CD4-positive, CD25-positive, alpha-beta regulatory T cell (primary cell): Measurements from ENCODE around the gene MRI1. TPM values are rescaled to one million over a fixed set of nuclear protein-coding genes. Genes with fewer than 3 reads are reported as not detected.

Experiments
- ATAC-seq, 2 donors: fragments of 150-1000 bp; cut with Tn5 transposase; one replicate each; pipeline ENCODE4 v1.10.0; 2021; ENCODE audit warnings: low read depth in 2 of 2, moderate number of reproducible peaks in 2 of 2, moderate library complexity in 1 of 2
- DNase-seq, 3 donors: peaks; one replicate each; pipeline versions ENCODE4 v3.0.0 to v3.0.0-alpha.2; 2012 to 2022; ENCODE audit warnings: mixed read lengths in 1 of 3
- H3K27ac ChIP-seq: one replicate; pipeline ENCODE4 v1.7.0; 2013; ENCODE audit warnings: mild to moderate bottlenecking, low read length; ENCODE audit not compliant: insufficient read depth, poor library complexity, severe bottlenecking
- H3K27me3 ChIP-seq: one replicate; pipeline ENCODE4 v1.7.0; 2013; ENCODE audit warnings: low read length; ENCODE audit not compliant: control insufficient read depth, insufficient read depth
- H3K36me3 ChIP-seq: one replicate; pipeline ENCODE4 v1.7.0; 2013; ENCODE audit warnings: mild to moderate bottlenecking, low read length, moderate library complexity; ENCODE audit not compliant: control insufficient read depth, insufficient read depth
- H3K4me1 ChIP-seq: 2 replicates; pipeline ENCODE4 v1.7.0; 2013; ENCODE audit warnings: mild to moderate bottlenecking, low read length; ENCODE audit not compliant: insufficient read depth, control insufficient read depth, poor library complexity, severe bottlenecking
- H3K4me3 ChIP-seq: one replicate; pipeline ENCODE4 v1.7.0; 2013; ENCODE audit warnings: low read depth, mild to moderate bottlenecking, low read length, moderate library complexity
- H3K9me3 ChIP-seq, 2 experiments: 1 replicate in 1 of 2; 2 replicates in 1 of 2; pipeline ENCODE4 v1.7.0; 2013; ENCODE audit warnings: low read length in 2 of 2, mild to moderate bottlenecking in 1 of 2, moderate library complexity in 1 of 2; ENCODE audit not compliant: control insufficient read depth in 2 of 2
- H3K27ac Mint-ChIP-seq, 3 donors: one replicate each; pipeline ENCODE4 v1.8.0; 2020 to 2022; ENCODE audit warnings: mild to moderate bottlenecking in 3 of 3, mixed read lengths in 3 of 3, moderate library complexity in 2 of 3
- H3K27me3 Mint-ChIP-seq: one replicate; pipeline ENCODE4 v1.8.0; 2022; ENCODE audit warnings: mild to moderate bottlenecking, mixed read lengths
- H3K36me3 Mint-ChIP-seq: one replicate; pipeline ENCODE4 v1.8.0; 2020; ENCODE audit warnings: mixed read lengths
- H3K4me1 Mint-ChIP-seq, 4 donors: one replicate each; pipeline ENCODE4 v1.8.0; 2020 to 2022; ENCODE audit warnings: mixed read lengths in 4 of 4, mild to moderate bottlenecking in 1 of 4
- H3K4me3 Mint-ChIP-seq, 4 donors: one replicate each; pipeline ENCODE4 v1.8.0; 2020 to 2022; ENCODE audit warnings: mild to moderate bottlenecking in 4 of 4, mixed read lengths in 4 of 4, moderate library complexity in 3 of 4
- H3K9me3 Mint-ChIP-seq, 7 donors: one replicate each; pipeline ENCODE4 v1.8.0; 2020 to 2022; ENCODE audit warnings: mixed read lengths in 7 of 7, mild to moderate bottlenecking in 3 of 7, moderate library complexity in 2 of 7
- polyA plus RNA-seq, 4 donors: library from polyadenylated mRNA; unstranded; fragments of 300-500 nt; fragmentation: Illumina TruSeq; gene quantifications; one replicate each; pipeline ENCODE4 v1.2.3, GENCODE V29; 2021
- total RNA-seq: library from RNA; stranded (reverse); gene quantifications from one replicate; pipeline ENCODE4 v1.2.3, GENCODE V29; 2022

The MRI1 gene
- total RNA-seq (38.2 TPM), polyA plus RNA-seq (1 to 10 TPM; 6.6 to 9.3 (median 8.5) TPM)

DNA sequence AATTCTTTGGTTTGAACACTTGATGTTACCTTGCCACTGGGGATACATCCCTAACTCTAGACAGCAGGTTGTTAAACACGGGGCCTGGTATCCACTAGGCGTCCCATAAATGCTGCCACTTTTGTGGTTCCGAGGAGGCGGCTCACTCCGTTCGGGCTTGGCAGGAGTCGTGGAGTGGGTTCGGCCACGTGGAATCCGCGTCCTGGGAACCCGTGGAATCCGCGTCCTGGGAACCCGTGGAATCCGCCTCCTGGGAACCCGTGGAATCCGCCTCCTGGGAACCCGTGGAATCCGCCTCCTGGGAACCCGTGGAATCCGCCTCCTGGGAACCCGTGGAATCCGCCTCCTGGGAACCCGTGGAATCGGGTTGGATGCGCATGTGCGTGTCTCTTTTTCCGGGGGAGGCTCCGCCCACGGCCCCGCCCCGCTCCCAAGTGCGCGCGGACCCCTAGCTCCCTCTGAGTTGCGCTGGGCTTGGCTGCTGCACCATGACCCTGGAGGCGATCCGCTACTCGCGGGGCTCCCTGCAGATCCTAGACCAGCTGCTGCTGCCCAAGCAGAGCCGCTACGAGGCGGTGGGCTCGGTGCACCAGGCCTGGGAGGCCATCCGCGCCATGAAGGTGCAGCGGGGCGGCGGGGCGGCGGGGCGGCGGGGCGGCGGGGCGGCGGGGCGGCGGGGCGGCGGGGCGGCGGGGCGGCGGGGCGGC is at the start of gene MRI1:
MRI1 (plus strand) TSS at position 422 of the 707 bp plus-strand sequence; CDS start at position 489, 67 bp downstream.
- peak within 1 kb of the TSS; percentile 94 to 96 (median 94) for H3K27ac Mint-ChIP-seq
- H3K36me3 Mint-ChIP-seq = peaks cover 6% of the 10 kb centered on the region
- ATAC-seq (peak; percentile 66 to 70), DNase-seq (peak; percentile 53 to 65 (median 65))
- H3K9me3 Mint-ChIP-seq = no peaks in the 10 kb centered on the region
- Histone ChIP-seq H3K27me3 (no peaks in the 10 kb centered on the region), H3K4me1 (peaks cover 20% of the 10 kb centered on the region), H3K4me3 (peak within 1 kb of the TSS; percentile 71), H3K36me3 (peaks cover 16% of the 10 kb centered on the region), H3K9me3 (no peaks in the 10 kb centered on the region), H3K27ac (peak within 1 kb of the TSS; percentile 47)
- peaks cover 0 to 28% (median 15%) of the 10 kb centered on the region in 4 donors for H3K4me1 Mint-ChIP-seq
- H3K4me3 Mint-ChIP-seq = peak within 1 kb of the TSS; percentile 91 to 94 (median 93)
- no peaks in the 10 kb centered on the region for H3K27me3 Mint-ChIP-seq

DNA sequence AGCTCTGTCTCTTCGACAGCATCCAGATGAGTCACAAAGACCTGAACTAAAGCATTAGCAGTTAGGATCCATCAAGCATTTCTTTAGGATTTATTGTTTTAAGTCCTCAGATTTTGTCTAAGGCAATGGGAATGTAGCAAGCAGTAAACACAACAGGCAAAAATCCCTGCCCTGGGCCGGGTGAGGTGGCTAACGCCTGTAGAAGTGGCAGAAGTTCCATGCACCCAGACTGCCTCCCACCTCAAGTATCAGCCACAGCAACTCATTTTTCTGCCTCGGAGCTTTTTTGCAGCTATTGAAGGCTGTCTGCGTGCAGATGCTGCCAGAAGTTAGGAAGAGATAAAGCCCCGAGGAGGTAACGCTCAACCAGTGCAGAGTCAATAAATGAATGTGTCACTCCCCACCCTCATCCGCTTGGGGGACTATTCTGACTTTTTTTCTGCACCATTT is 47.1 kb upstream of the MRI1 start:
- H3K9me3 ChIP-seq = peaks cover 8 to 12% of the 10 kb centered on the region in 2 experiments
- Mint-ChIP-seq H3K36me3 (peaks cover 4% of the 10 kb centered on the region), H3K9me3 (peaks cover 0 to 4% (median 4%) of the 10 kb centered on the region in 7 donors), H3K4me1 (no peaks in the 10 kb centered on the region), H3K27me3 (peaks cover 28% of the 10 kb centered on the region), H3K4me3 (no peak overlapping the region), H3K27ac (no peak overlapping the region)
- no peaks in the 10 kb centered on the region for H3K4me1 ChIP-seq
- no peaks in the 10 kb centered on the region for H3K27me3 ChIP-seq
- no peaks in the 10 kb centered on the region for H3K36me3 ChIP-seq
- no peak overlapping the region for H3K4me3 ChIP-seq
- no peak overlapping the region for H3K27ac ChIP-seq
- DNase-seq (no peak), ATAC-seq (no peak)

DNA sequence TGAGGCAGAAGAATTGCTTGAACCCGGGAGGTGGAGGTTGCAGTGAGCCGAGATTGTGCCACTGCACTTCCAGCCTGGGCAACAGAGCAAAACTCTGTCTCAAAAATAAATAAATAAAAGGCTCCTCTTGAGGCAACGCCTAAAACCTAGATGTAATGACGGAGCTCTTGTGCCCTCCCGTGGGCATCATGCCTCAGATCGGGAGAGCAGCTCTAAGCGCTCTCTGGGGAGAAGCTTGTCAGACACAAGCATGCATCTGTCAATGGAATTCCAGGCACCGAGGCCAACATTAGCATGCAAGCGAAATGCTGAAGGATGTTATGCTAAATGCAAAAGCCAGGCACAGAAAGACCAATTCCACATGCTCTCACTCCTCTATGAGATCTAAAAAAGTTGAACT is 45.6 kb upstream of the MRI1 start:
- Histone ChIP-seq H3K9me3 (peaks cover 7 to 12% of the 10 kb centered on the region in 2 experiments), H3K36me3 (no peaks in the 10 kb centered on the region), H3K27ac (no peak overlapping the region), H3K4me3 (no peak overlapping the region), H3K27me3 (no peaks in the 10 kb centered on the region), H3K4me1 (no peaks in the 10 kb centered on the region)
- H3K27ac Mint-ChIP-seq = no peak overlapping the region
- ATAC-seq (no peak), DNase-seq (no peak)
- no peak overlapping the region for H3K4me3 Mint-ChIP-seq
- peaks cover 0 to 4% (median 4%) of the 10 kb centered on the region in 7 donors for H3K9me3 Mint-ChIP-seq
- no peaks in the 10 kb centered on the region for H3K4me1 Mint-ChIP-seq
- H3K27me3 Mint-ChIP-seq = peaks cover 28% of the 10 kb centered on the region
- peaks cover 4% of the 10 kb centered on the region for H3K36me3 Mint-ChIP-seq

DNA sequence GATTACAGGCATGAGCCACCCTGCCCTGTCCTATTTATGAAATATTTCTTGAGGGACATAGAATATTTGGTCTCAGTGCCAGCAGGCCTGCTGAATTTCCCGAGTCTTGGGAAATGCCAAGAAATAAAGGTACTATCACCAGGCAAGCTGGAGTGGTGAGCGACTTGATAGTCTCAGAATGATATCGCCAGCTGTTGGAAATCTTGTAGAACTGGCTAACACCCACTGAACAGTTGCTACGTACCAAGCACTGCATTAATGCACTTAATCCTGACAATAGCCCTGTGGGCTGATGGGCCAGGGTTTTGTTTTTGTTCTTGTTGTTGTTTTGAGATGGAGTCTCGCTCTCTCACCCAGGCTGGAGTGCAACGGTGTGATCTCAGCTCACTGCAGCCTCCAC is 42.2 kb upstream of the MRI1 start:
- ATAC-seq (no peak), DNase-seq (no peak)
- no peaks in the 10 kb centered on the region for H3K36me3 ChIP-seq
- no peak overlapping the region for H3K27ac ChIP-seq
- Mint-ChIP-seq H3K36me3 (no peaks in the 10 kb centered on the region), H3K27me3 (peaks cover 14% of the 10 kb centered on the region), H3K9me3 (no peaks in the 10 kb centered on the region), H3K4me3 (no peak overlapping the region), H3K27ac (no peak overlapping the region), H3K4me1 (no peaks in the 10 kb centered on the region)
- no peaks in the 10 kb centered on the region for H3K9me3 ChIP-seq
- H3K4me1 ChIP-seq = no peaks in the 10 kb centered on the region
- no peaks in the 10 kb centered on the region for H3K27me3 ChIP-seq
- no peak overlapping the region for H3K4me3 ChIP-seq

DNA sequence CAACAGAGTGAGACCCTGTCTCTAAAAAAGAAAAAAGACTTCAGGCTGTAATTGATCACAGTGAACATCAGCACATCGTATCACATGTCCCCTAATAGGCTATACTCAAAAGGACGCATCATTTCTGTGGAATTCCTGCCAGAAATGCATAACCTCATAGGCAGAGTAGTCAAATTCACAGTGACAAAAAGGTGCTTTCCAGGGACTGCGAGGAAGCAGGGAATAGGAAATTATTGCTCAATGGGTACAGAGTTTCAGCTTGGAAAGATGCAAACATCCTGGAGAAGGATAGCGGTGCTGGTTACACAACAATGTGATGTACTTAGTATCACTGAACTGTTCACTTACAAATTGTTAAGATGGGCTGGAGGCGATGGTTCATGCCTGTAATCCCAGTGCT is 41.1 kb upstream of the MRI1 start:
- peaks cover 13% of the 10 kb centered on the region for H3K27me3 Mint-ChIP-seq

DNA sequence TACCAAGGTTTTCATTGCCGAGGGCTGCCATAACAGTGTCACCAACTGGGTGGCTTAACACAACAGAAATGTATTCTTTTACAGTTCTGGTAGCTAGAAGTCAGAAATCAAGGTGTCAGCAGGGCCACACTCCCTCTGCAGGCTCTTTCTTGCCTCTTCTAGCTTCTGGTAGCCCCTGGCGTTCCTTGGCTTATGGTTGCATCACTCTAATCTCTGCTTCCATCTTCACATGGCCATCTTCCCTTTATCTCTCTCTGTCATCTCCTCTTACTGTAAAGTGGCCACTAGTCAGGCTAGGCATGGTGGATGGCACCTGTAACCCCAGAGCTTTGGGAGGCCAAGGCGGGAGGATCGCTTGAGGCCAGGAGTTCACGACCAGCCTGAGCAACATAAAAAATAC is 38.0 kb upstream of the MRI1 start:
- no peak overlapping the region for H3K27ac Mint-ChIP-seq
- H3K36me3 ChIP-seq = no peaks in the 10 kb centered on the region
- no peaks in the 10 kb centered on the region for H3K9me3 Mint-ChIP-seq
- H3K27me3 Mint-ChIP-seq = no peaks in the 10 kb centered on the region
- no peak overlapping the region for H3K4me3 Mint-ChIP-seq
- no peaks in the 10 kb centered on the region for H3K9me3 ChIP-seq
- H3K4me1 ChIP-seq = peaks cover 4% of the 10 kb centered on the region
- no peak overlapping the region for H3K27ac ChIP-seq
- H3K4me3 ChIP-seq = no peak overlapping the region
- DNase-seq (no peak), ATAC-seq (no peak)
- H3K4me1 Mint-ChIP-seq = peaks cover 3 to 9% (median 4%) of the 10 kb centered on the region in 4 donors
- H3K27me3 ChIP-seq = no peaks in the 10 kb centered on the region
- H3K36me3 Mint-ChIP-seq = no peaks in the 10 kb centered on the region

More for the DNA sequence above, 41.1 kb upstream of the MRI1 start:
- Mint-ChIP-seq H3K4me1 (no peaks in the 10 kb centered on the region), H3K36me3 (no peaks in the 10 kb centered on the region), H3K4me3 (no peak overlapping the region), H3K9me3 (no peaks in the 10 kb centered on the region), H3K27ac (no peak overlapping the region)
- Histone ChIP-seq H3K4me3 (no peak overlapping the region), H3K9me3 (no peaks in the 10 kb centered on the region), H3K27ac (no peak overlapping the region), H3K4me1 (no peaks in the 10 kb centered on the region), H3K36me3 (no peaks in the 10 kb centered on the region), H3K27me3 (no peaks in the 10 kb centered on the region)
- ATAC-seq (no peak), DNase-seq (no peak)

DNA sequence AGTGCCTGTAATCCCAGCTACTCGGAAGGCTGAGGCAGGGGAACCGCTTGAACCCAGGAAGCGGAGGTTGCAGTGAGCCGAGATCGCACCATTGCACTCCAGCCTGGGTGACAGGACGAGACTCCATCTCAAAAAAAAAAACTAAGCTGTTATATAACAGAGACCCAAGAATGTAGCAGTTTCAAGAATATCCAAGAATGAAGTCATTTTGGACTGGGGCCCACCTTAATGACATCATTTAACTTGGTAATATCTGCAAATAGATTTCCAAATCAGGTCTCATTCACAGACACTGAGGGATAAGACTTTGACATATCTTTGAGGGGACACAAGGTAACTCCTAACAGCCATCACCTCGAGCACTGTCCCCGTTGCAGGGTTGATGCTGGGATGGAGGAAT is 36.5 kb upstream of the MRI1 start:
- Histone ChIP-seq H3K27me3 (no peaks in the 10 kb centered on the region), H3K9me3 (no peaks in the 10 kb centered on the region), H3K36me3 (no peaks in the 10 kb centered on the region), H3K27ac (no peak overlapping the region), H3K4me1 (peaks cover 11% of the 10 kb centered on the region), H3K4me3 (no peak overlapping the region)
- Mint-ChIP-seq H3K4me1 (peaks cover 4 to 19% (median 9%) of the 10 kb centered on the region in 4 donors), H3K27ac (no peak overlapping the region), H3K9me3 (no peaks in the 10 kb centered on the region), H3K4me3 (peak overlapping the region in 1 of 4 donors; percentile 10), H3K36me3 (no peaks in the 10 kb centered on the region), H3K27me3 (no peaks in the 10 kb centered on the region)
- DNase-seq (no peak), ATAC-seq (no peak)

DNA sequence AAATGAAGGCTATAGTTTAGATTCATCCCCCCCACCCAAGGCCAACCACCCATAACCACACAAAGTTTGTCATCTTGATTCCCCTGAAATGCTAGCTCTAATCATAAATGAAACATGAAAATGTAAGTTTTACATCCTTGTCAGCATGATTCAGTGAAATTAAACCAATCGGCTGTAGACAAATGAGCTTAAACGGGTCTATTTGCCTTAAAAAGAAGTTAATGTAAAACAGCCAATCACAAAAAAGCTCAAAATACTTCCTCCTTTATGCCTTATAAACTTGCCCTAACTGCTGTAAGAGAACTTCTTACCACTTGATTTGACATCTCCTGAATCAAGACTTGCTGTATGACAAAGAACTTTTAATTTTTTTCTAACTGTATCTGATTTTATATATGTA is 34.5 kb upstream of the MRI1 start:
- Mint-ChIP-seq H3K36me3 (no peaks in the 10 kb centered on the region), H3K27ac (peak overlapping the region in 2 of 3 donors; percentile 47 to 79), H3K27me3 (no peaks in the 10 kb centered on the region), H3K4me3 (peak overlapping the region in 2 of 4 donors; percentile 80 to 88), H3K4me1 (peaks cover 4 to 19% (median 9%) of the 10 kb centered on the region in 4 donors), H3K9me3 (no peaks in the 10 kb centered on the region)
- Histone ChIP-seq H3K4me1 (peaks cover 11% of the 10 kb centered on the region), H3K36me3 (no peaks in the 10 kb centered on the region), H3K27ac (no peak overlapping the region), H3K4me3 (no peak overlapping the region), H3K9me3 (no peaks in the 10 kb centered on the region), H3K27me3 (no peaks in the 10 kb centered on the region)
- no peak for ATAC-seq
- no peak for DNase-seq
